HEK293 (cell line): ENCODE results near the gene IRX5.
A peak's percentile ranks its signal among the peaks of the same experiment; 100 is the strongest.

Experiments used
- GFI1B ChIP-seq: fragments of 450-650 bp; formaldehyde crosslinking; IDR thresholded peaks from 2 replicates; pipeline ENCODE4 v1.5.1; 2016; ENCODE audit warnings: missing biosample characterization, missing genetic modification characterization
- GLI2 ChIP-seq: fragments of 450-650 bp; formaldehyde crosslinking; IDR thresholded peaks from 2 replicates; pipeline ENCODE4; 2017; ENCODE audit warnings: missing biosample characterization, missing genetic modification characterization, low read depth, borderline replicate concordance
- GLI4 ChIP-seq: fragments of 450-650 bp; formaldehyde crosslinking; IDR thresholded peaks from 2 replicates; pipeline ENCODE4 v1.5.1; 2016; ENCODE audit warnings: missing biosample characterization, missing genetic modification characterization
- KLF9 ChIP-seq: fragments of 450-650 bp; formaldehyde crosslinking; IDR thresholded peaks from 2 replicates; pipeline ENCODE4 v1.5.1; 2016; ENCODE audit warnings: missing biosample characterization, missing genetic modification characterization, low read depth
- MEIS1 ChIP-seq: sonication (generic); formaldehyde crosslinking; IDR thresholded peaks from 2 replicates; pipeline ENCODE4 v1.8.1; 2022; ENCODE audit warnings: missing genetic modification reagents, mild to moderate bottlenecking, borderline replicate concordance
- RBAK ChIP-seq: fragments of 450-650 bp; formaldehyde crosslinking; IDR thresholded peaks from 2 replicates; pipeline ENCODE4 v1.5.1; 2016; ENCODE audit warnings: missing biosample characterization, missing genetic modification characterization
- TCF7L2 ChIP-seq: IDR thresholded peaks from 2 replicates; pipeline ENCODE4 v1.6.1; 2011; ENCODE audit warnings: low read depth, mild to moderate bottlenecking, inconsistent platforms, low read length, moderate library complexity, borderline replicate concordance
- TRIM28 ChIP-seq: IDR thresholded peaks from 2 replicates; pipeline ENCODE4 v1.6.1; 2011; ENCODE audit warnings: low read length, control low read depth, borderline replicate concordance
- ZBTB17 ChIP-seq: fragments of 450-650 bp; formaldehyde crosslinking; IDR thresholded peaks from 2 replicates; pipeline ENCODE4 v1.5.1; 2016; ENCODE audit warnings: missing biosample characterization, missing genetic modification characterization
- ZBTB8A ChIP-seq: fragments of 450-650 bp; formaldehyde crosslinking; IDR thresholded peaks from 2 replicates; pipeline ENCODE4 v1.5.1; 2016; ENCODE audit warnings: missing biosample characterization, missing genetic modification characterization
- ZFP3 ChIP-seq: fragments of 450-650 bp; formaldehyde crosslinking; IDR thresholded peaks from 2 replicates; pipeline ENCODE4 v1.5.1; 2016; ENCODE audit warnings: low read depth, missing biosample characterization, missing genetic modification characterization
- ZNF112 ChIP-seq: fragments of 450-650 bp; formaldehyde crosslinking; IDR thresholded peaks from 2 replicates; pipeline ENCODE4 v1.5.0; 2017; ENCODE audit warnings: missing biosample characterization, missing genetic modification characterization
- ZNF169 ChIP-seq: fragments of 450-650 bp; formaldehyde crosslinking; IDR thresholded peaks from 2 replicates; pipeline ENCODE4 v1.5.1; 2016; ENCODE audit warnings: missing biosample characterization, missing genetic modification characterization
- ZNF2 ChIP-seq: fragments of 450-650 bp; formaldehyde crosslinking; IDR thresholded peaks from 2 replicates; pipeline ENCODE4 v1.5.1; 2016; ENCODE audit warnings: missing biosample characterization, missing genetic modification characterization
- ZNF350 ChIP-seq: fragments of 450-650 bp; formaldehyde crosslinking; IDR thresholded peaks from 2 replicates; pipeline ENCODE4 v1.5.0; 2017; ENCODE audit warnings: missing biosample characterization, mild to moderate bottlenecking, missing genetic modification characterization
- ZNF426 ChIP-seq: fragments of 450-650 bp; formaldehyde crosslinking; IDR thresholded peaks from 2 replicates; pipeline ENCODE4 v1.5.1; 2017; ENCODE audit warnings: missing biosample characterization, missing genetic modification characterization, mild to moderate bottlenecking, inconsistent platforms, moderate library complexity
- ZNF433 ChIP-seq: fragments of 450-650 bp; formaldehyde crosslinking; IDR thresholded peaks from 2 replicates; pipeline ENCODE4 v1.5.1; 2016; ENCODE audit warnings: missing biosample characterization, missing genetic modification characterization, low read depth
- ZNF529 ChIP-seq: fragments of 450-650 bp; formaldehyde crosslinking; IDR thresholded peaks from 2 replicates; pipeline ENCODE4 v1.5.1; 2017; ENCODE audit warnings: missing genetic modification characterization, missing biosample characterization; ENCODE audit not compliant: insufficient replicate concordance
- ZNF558 ChIP-seq: fragments of 450-650 bp; formaldehyde crosslinking; IDR thresholded peaks from 2 replicates; pipeline ENCODE4 v1.5.1; 2016; ENCODE audit warnings: missing biosample characterization, missing genetic modification characterization
- ZNF785 ChIP-seq: fragments of 450-650 bp; formaldehyde crosslinking; IDR thresholded peaks from 2 replicates; pipeline ENCODE4 v1.5.1; 2016; ENCODE audit warnings: missing biosample characterization, missing genetic modification characterization
- TF ChIP-seq, protein P1 (sequence below): fragments of 450-650 bp; formaldehyde crosslinking; IDR thresholded peaks from 2 replicates; pipeline ENCODE4 v1.5.1; 2016; ENCODE audit warnings: missing biosample characterization, missing genetic modification characterization, borderline replicate concordance
- TF ChIP-seq, protein P2 (sequence below): fragments of 450-650 bp; formaldehyde crosslinking; IDR thresholded peaks from 2 replicates; pipeline ENCODE4 v1.5.1; 2016; ENCODE audit warnings: missing biosample characterization, missing genetic modification characterization
- TF ChIP-seq, protein P3 (sequence below): fragments of 450-650 bp; formaldehyde crosslinking; IDR thresholded peaks from 2 replicates; pipeline ENCODE4 v1.5.1; 2016; ENCODE audit warnings: missing biosample characterization, missing genetic modification characterization
- TF ChIP-seq, protein P4 (sequence below): IDR thresholded peaks from 2 replicates; pipeline ENCODE4 v1.6.1; 2011; ENCODE audit warnings: mild to moderate bottlenecking, low read depth, low read length, borderline replicate concordance
- TF ChIP-seq, protein P5 (sequence below): fragments of 450-650 bp; formaldehyde crosslinking; IDR thresholded peaks from 2 replicates; pipeline ENCODE4 v1.5.1; 2017; ENCODE audit warnings: missing biosample characterization, missing genetic modification characterization
- TF ChIP-seq, protein P6 (sequence below): fragments of 450-650 bp; formaldehyde crosslinking; IDR thresholded peaks from 2 replicates; pipeline ENCODE4 v1.5.0; 2017; ENCODE audit warnings: missing biosample characterization, missing genetic modification characterization, borderline replicate concordance

The IRX5 gene

DNA sequence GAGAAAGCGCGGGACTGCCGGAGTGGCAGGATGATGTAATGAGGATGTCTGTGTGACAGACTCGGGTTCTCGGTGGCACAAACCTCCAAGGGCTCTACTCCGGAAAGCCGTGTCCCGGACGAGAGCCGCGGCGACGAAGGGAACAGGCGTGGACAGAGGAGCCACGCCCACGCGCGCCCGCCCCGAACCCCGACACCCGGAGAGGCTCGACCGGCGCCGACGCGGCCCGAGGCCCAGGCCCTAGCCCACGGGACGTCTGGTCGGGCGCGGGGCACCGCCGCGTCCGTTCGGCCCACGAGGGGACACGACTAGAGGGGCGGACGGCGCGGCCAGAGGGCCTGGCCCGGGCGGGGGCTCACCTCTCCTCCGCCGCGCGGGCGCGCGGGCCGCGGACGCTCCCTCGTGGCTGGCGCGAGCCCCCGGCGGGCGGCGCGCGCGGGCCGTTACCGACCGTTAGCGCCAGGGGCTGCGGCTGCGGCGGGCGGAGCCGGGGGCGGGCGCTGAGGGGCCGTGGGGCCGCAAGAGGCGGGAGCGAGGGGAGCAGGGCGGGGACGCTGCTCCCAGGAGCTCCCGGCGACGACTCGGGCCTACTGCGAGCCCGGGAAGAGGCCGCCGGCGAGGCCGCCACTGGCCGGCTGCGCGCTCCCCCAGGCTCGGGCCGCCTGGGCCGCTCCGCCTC, 2.1 kb upstream of the IRX5 start (continued):
- TF ChIP-seq, protein P1, sequence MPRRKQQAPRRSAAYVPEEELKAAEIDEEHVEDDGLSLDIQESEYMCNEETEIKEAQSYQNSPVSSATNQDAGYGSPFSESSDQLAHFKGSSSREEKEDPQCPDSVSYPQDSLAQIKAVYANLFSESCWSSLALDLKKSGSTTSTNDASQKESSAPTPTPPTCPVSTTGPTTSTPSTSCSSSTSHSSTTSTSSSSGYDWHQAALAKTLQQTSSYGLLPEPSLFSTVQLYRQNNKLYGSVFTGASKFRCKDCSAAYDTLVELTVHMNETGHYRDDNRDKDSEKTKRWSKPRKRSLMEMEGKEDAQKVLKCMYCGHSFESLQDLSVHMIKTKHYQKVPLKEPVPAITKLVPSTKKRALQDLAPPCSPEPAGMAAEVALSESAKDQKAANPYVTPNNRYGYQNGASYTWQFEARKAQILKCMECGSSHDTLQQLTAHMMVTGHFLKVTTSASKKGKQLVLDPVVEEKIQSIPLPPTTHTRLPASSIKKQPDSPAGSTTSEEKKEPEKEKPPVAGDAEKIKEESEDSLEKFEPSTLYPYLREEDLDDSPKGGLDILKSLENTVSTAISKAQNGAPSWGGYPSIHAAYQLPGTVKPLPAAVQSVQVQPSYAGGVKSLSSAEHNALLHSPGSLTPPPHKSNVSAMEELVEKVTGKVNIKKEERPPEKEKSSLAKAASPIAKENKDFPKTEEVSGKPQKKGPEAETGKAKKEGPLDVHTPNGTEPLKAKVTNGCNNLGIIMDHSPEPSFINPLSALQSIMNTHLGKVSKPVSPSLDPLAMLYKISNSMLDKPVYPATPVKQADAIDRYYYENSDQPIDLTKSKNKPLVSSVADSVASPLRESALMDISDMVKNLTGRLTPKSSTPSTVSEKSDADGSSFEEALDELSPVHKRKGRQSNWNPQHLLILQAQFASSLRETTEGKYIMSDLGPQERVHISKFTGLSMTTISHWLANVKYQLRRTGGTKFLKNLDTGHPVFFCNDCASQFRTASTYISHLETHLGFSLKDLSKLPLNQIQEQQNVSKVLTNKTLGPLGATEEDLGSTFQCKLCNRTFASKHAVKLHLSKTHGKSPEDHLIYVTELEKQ (tag by site-specific recombination) = no peak
- TF ChIP-seq ZBTB17 (no peak), ZBTB8A (tag by site-specific recombination) (peak; percentile 37; the same call in 1 of the 2 replicates), ZNF112 (tag by site-specific recombination) (no peak), ZNF558 (tag by site-specific recombination) (no peak), ZNF169 (tag by site-specific recombination) (no peak), GLI4 (tag by site-specific recombination) (no peak), ZNF426 (tag by site-specific recombination) (no peak), TCF7L2 (no peak), ZNF785 (no peak), ZNF2 (no peak), GLI2 (no peak), TRIM28 (no peak), ZFP3 (no peak), MEIS1 (CRISPR knock-in tag) (no peak), ZNF350 (tag by site-specific recombination) (no peak), GFI1B (tag by site-specific recombination) (no peak), ZNF529 (no peak), RBAK (tag by site-specific recombination) (no peak), ZNF433 (no peak), KLF9 (tag by site-specific recombination) (peak; percentile 52; the same call in 1 of the 2 replicates)
- TF ChIP-seq, protein P2, sequence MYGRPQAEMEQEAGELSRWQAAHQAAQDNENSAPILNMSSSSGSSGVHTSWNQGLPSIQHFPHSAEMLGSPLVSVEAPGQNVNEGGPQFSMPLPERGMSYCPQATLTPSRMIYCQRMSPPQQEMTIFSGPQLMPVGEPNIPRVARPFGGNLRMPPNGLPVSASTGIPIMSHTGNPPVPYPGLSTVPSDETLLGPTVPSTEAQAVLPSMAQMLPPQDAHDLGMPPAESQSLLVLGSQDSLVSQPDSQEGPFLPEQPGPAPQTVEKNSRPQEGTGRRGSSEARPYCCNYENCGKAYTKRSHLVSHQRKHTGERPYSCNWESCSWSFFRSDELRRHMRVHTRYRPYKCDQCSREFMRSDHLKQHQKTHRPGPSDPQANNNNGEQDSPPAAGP (tag by site-specific recombination) = no peak
- TF ChIP-seq, protein P3, sequence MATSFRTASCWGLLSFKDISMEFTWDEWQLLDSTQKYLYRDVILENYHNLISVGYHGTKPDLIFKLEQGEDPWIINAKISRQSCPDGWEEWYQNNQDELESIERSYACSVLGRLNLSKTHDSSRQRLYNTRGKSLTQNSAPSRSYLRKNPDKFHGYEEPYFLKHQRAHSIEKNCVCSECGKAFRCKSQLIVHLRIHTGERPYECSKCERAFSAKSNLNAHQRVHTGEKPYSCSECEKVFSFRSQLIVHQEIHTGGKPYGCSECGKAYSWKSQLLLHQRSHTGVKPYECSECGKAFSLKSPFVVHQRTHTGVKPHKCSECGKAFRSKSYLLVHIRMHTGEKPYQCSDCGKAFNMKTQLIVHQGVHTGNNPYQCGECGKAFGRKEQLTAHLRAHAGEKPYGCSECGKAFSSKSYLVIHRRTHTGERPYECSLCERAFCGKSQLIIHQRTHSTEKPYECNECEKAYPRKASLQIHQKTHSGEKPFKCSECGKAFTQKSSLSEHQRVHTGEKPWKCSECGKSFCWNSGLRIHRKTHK = no peak
- TF ChIP-seq, protein P4, sequence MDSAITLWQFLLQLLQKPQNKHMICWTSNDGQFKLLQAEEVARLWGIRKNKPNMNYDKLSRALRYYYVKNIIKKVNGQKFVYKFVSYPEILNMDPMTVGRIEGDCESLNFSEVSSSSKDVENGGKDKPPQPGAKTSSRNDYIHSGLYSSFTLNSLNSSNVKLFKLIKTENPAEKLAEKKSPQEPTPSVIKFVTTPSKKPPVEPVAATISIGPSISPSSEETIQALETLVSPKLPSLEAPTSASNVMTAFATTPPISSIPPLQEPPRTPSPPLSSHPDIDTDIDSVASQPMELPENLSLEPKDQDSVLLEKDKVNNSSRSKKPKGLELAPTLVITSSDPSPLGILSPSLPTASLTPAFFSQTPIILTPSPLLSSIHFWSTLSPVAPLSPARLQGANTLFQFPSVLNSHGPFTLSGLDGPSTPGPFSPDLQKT = no peak
- TF ChIP-seq, protein P5, sequence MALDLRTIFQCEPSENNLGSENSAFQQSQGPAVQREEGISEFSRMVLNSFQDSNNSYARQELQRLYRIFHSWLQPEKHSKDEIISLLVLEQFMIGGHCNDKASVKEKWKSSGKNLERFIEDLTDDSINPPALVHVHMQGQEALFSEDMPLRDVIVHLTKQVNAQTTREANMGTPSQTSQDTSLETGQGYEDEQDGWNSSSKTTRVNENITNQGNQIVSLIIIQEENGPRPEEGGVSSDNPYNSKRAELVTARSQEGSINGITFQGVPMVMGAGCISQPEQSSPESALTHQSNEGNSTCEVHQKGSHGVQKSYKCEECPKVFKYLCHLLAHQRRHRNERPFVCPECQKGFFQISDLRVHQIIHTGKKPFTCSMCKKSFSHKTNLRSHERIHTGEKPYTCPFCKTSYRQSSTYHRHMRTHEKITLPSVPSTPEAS = no peak
- TF ChIP-seq, protein P6, sequence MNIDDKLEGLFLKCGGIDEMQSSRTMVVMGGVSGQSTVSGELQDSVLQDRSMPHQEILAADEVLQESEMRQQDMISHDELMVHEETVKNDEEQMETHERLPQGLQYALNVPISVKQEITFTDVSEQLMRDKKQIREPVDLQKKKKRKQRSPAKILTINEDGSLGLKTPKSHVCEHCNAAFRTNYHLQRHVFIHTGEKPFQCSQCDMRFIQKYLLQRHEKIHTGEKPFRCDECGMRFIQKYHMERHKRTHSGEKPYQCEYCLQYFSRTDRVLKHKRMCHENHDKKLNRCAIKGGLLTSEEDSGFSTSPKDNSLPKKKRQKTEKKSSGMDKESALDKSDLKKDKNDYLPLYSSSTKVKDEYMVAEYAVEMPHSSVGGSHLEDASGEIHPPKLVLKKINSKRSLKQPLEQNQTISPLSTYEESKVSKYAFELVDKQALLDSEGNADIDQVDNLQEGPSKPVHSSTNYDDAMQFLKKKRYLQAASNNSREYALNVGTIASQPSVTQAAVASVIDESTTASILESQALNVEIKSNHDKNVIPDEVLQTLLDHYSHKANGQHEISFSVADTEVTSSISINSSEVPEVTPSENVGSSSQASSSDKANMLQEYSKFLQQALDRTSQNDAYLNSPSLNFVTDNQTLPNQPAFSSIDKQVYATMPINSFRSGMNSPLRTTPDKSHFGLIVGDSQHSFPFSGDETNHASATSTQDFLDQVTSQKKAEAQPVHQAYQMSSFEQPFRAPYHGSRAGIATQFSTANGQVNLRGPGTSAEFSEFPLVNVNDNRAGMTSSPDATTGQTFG = no peak
